Adrenal gland (tissue), 12 donors: ENCODE measurements around the gene PDZD7. TPM values are rescaled to one million over a fixed set of nuclear protein-coding genes. Genes with fewer than 3 reads are reported as not detected.

Source experiments
- DNase-seq, 7 donors: peaks; one replicate each; pipeline ENCODE4 v3.0.0-alpha.2; 2019 to 2020
- H3K27ac ChIP-seq, 5 donors: fragments of 200-600 bp; sonication (generic) in 4 of 5; 1 replicate in 3 of 5; 2 replicates in 2 of 5; pipeline versions ENCODE4 v1.5.1 to v1.8.0; 2016 to 2020; ENCODE audit warnings: mild to moderate bottlenecking in 1 of 5
- H3K27me3 ChIP-seq: fragments of 200-600 bp; 2 replicates; pipeline ENCODE4 v1.8.0; 2021
- H3K36me3 ChIP-seq, 2 donors: fragments of 200-600 bp; replicated peaks in 1 of 2; 1 replicate in 1 of 2; 2 replicates in 1 of 2; pipeline versions ENCODE4 v1.5.1 to v1.8.0; 2018 to 2022
- H3K4me1 ChIP-seq, 2 donors: fragments of 200-600 bp; replicated peaks in 1 of 2; 1 replicate in 1 of 2; 2 replicates in 1 of 2; pipeline versions ENCODE4 v1.5.1 to v1.8.0; 2018 to 2021
- H3K4me3 ChIP-seq, 4 donors: fragments of 200-600 bp; sonication (generic) in 3 of 4; one replicate each; pipeline ENCODE4 v1.5.1; 2016 to 2018
- H3K9me3 ChIP-seq, 3 donors: fragments of 200-600 bp; sonication (generic) in 1 of 3; replicated peaks in 1 of 3; 1 replicate in 2 of 3; 2 replicates in 1 of 3; pipeline versions ENCODE4 v1.5.1 to v1.8.0; 2016 to 2021
- POLR2A ChIP-seq, 2 donors: fragments of 450-650 bp; IDR thresholded peaks; one replicate each; pipeline ENCODE4 v1.6.1; 2017; ENCODE audit warnings: antibody characterized with exemption in 2 of 2, mild to moderate bottlenecking in 2 of 2, moderate library complexity in 1 of 2
- WGBS, 4 donors: extraction: QIAGEN DNeasy Blood & Tissue Kit in 2 of 4; methylation state at CpG; one replicate each; pipeline versions ENCODE4 v1.1.5 to v1.1.7; 2013 to 2017; 5-methylcytosine and 5-hydroxymethylcytosine counted together
- intact Hi-C, 2 donors: fragments of 100-400 bp; cut with DNase I; formaldehyde crosslinking; loops; one replicate each; pipeline versions ENCODE4 v1.14.1 to v1.15.0; 2022 to 2023
- polyA plus RNA-seq, 3 donors: library from polyadenylated mRNA; stranded (reverse); fragments of 200-250 nt in 2 of 3; fragments of 350-450 nt in 1 of 3; fragmentation: Illumina TruSeq in 1 of 3; extraction: RNeasy Lipid Tissue Mini Kit (QIAGEN cat#74804) in 1 of 3; gene quantifications; one replicate each; pipeline ENCODE4 v1.2.3, GENCODE V29; 2013 to 2014
- total RNA-seq, 9 donors: library from RNA; depleted of rRNA in 4 of 9; stranded (reverse); fragments of >200 nt in 4 of 9; fragments of 120-200 nt in 1 of 9; fragmentation: NEBNext Ultra II Directional in 1 of 9; extraction: Animal tissue kit (Norgen Biotek cat#: 25700) in 1 of 9; gene quantifications; one replicate each; pipeline versions ENCODE4 v1.1.0 to v1.2.4, GENCODE V29; 2013 to 2023
- TF ChIP-seq, protein P1 (sequence below), 6 experiments: fragments of 450-650 bp in 4 of 6; fragments of 200-600 bp in 2 of 6; sonication (generic) in 1 of 6; IDR thresholded peaks; 1 replicate in 5 of 6; 2 replicates in 1 of 6; pipeline versions ENCODE4 v1.5.1 to v1.8.0; 2016 to 2021; ENCODE audit warnings: antibody characterized with exemption in 6 of 6, mild to moderate bottlenecking in 2 of 6, moderate library complexity in 1 of 6
- donor health status: healthy with polysubstance abuse.
- donor health status: Bipolar disorder and iron deficiency.
- donor health status: DM: yes; HTN: yes; CAD: no.
- donor health status: DM: no; HTN: no; CAD: no.
- donor health status: DM: no; HTN: no; CAD: no.
- donor health status: DM: yes; HTN: yes; CAD: no.

The PDZD7 gene
- total and polyA plus RNA-seq, 12 donors, result 0.13 to 3.5 (median 0.60) TPM; not detected in 1

DNA sequence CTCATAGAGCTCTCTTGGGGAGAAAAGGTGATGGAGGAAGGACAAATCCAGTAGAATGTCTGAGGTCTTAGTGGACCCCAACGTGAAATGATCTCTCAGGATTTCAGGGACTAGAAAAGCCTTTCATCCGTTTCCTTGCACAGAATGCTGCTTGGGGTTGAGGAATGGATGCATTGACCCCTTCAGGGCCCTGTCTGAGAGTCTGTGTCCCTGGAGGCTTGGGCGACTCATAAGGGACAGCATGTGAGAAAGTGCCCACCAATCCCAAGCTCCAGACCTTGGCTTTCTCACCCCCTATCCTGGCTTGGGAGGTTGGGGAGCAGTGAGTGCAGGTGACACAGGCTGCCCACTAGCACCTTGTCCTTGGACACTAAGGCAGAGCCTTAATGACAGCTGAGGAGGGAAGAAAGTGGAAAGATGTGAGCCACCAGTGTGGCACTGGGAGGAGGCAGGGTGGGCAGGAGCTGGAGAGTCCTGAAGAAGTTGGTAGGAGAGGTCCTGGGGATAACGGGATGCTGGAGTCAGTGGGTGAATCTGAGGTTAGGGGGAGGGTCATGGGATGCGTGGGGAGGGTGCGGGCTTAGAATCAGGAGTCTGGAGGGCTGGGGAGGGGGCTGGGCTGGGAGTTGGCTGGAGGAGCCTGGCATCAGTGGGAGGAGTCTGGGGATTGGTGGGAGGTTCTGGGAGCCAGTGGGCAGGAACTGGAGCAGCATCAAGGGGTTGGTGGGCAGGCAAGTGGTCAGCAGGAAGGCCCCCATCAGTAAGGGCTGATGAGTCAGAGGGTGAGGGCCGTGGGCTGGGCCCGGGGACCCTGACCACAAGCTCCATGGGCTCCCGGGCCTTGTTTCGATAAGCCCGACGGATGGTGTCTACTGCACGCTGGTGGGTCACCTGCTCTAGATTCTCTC lies 22.8 kb downstream of the PDZD7 start:
- H3K36me3 ChIP-seq, result peaks cover 0 to 43% of the 10 kb centered on the region in 2 donors
- H3K9me3 ChIP-seq, result no peaks in the 10 kb centered on the region
- intact Hi-C loops, result no loop called here
- no peaks in the 10 kb centered on the region for H3K27me3 ChIP-seq
- H3K27ac ChIP-seq, result peak overlapping the region in 1 of 5 donors; percentile 20
- DNase-seq, result peak in 1 of 7 donors; percentile 25
- 33 to 53% (median 45%) methylated on average over 6 to 13 of the region's 13 CpGs for whole genome bisulfite sequencing, 4 donors
- H3K4me1 ChIP-seq, result peaks cover 0 to 7% of the 10 kb centered on the region in 2 donors
- no peak for TF ChIP-seq POLR2A (IDR thresholded peaks at IDR 0.05)
- TF ChIP-seq, protein P1, sequence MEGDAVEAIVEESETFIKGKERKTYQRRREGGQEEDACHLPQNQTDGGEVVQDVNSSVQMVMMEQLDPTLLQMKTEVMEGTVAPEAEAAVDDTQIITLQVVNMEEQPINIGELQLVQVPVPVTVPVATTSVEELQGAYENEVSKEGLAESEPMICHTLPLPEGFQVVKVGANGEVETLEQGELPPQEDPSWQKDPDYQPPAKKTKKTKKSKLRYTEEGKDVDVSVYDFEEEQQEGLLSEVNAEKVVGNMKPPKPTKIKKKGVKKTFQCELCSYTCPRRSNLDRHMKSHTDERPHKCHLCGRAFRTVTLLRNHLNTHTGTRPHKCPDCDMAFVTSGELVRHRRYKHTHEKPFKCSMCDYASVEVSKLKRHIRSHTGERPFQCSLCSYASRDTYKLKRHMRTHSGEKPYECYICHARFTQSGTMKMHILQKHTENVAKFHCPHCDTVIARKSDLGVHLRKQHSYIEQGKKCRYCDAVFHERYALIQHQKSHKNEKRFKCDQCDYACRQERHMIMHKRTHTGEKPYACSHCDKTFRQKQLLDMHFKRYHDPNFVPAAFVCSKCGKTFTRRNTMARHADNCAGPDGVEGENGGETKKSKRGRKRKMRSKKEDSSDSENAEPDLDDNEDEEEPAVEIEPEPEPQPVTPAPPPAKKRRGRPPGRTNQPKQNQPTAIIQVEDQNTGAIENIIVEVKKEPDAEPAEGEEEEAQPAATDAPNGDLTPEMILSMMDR (IDR thresholded peaks at IDR 0.05), result no peak
- H3K4me3 ChIP-seq, result no peak overlapping the region

DNA sequence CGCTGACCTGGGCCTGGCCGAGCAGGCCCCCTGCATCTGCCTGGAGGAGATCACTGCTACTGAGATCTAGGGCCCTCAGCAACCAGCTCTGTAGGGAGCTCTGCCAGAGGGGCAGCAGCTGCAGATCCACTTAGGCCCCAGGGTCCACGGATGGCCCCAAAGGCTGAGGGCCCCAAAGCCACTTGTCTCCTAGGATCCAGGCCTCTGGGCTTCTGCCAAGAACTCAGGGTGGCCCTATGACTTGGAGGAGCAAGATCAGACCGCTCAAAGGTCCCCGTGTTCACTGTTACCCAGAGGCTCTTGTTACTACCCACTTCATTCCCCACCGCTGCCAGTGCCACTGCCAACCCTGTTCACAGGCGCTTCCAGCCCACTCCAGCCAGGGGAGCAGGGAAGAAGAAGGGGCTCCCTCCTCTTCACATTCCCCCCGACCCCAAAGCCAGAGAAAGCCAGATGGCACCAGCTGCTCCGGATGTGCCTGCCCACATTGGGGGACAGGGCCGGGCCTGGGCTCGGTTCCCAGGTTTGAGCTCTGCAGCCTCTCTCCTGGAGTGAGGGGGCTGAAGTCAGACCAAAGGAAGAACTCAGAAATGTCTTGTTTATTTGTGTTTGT lies 23.7 kb downstream of the PDZD7 start:
- intact Hi-C loops, result no loop called here
- Histone ChIP-seq H3K4me1 (peaks cover under 1 to 7% of the 10 kb centered on the region in 2 donors), H3K36me3 (peaks cover 0 to 50% of the 10 kb centered on the region in 2 donors), H3K9me3 (no peaks in the 10 kb centered on the region), H3K27me3 (no peaks in the 10 kb centered on the region), H3K4me3 (no peak overlapping the region), H3K27ac (peak overlapping the region in 2 of 5 donors; percentile 5 to 54)
- no peak for TF ChIP-seq POLR2A (IDR thresholded peaks at IDR 0.05)
- TF ChIP-seq, protein P1 (IDR thresholded peaks at IDR 0.05), result no peak
- DNase-seq, result no peak
- WGBS, 4 donors, result 50 to 66% (median 58%) methylated on average over 6 to 11 of the region's 11 CpGs

- 79 to 90% (median 86%) methylated on average over 16 to 33 of the region's 33 CpGs for WGBS, 4 donors
- H3K27ac ChIP-seq, result peak overlapping the region in 2 of 5 donors; percentile 5 to 54
Measured at GRCh38 chr10:101006593-101007098, 24.3 kb downstream of the PDZD7 start.

More at GRCh38 chr10:101006593-101007098, 24.3 kb downstream of the PDZD7 start:
- H3K27me3 ChIP-seq, result no peaks in the 10 kb centered on the region
- no peaks in the 10 kb centered on the region for H3K9me3 ChIP-seq
- intact Hi-C loops, result no loop called here
- H3K4me1 ChIP-seq, result peaks cover 6 to 13% of the 10 kb centered on the region in 2 donors
- H3K36me3 ChIP-seq, result peaks cover 0 to 50% of the 10 kb centered on the region in 2 donors
- TF ChIP-seq POLR2A (IDR thresholded peaks at IDR 0.05), result no peak
- TF ChIP-seq, protein P1 (IDR thresholded peaks at IDR 0.05), result no peak
- H3K4me3 ChIP-seq, result no peak overlapping the region
- no peak for DNase-seq
